ENCODE data around the gene RNF157.
A peak's percentile ranks its signal among the peaks of the same experiment; 100 is the strongest.

Gene RNF157

DNA sequence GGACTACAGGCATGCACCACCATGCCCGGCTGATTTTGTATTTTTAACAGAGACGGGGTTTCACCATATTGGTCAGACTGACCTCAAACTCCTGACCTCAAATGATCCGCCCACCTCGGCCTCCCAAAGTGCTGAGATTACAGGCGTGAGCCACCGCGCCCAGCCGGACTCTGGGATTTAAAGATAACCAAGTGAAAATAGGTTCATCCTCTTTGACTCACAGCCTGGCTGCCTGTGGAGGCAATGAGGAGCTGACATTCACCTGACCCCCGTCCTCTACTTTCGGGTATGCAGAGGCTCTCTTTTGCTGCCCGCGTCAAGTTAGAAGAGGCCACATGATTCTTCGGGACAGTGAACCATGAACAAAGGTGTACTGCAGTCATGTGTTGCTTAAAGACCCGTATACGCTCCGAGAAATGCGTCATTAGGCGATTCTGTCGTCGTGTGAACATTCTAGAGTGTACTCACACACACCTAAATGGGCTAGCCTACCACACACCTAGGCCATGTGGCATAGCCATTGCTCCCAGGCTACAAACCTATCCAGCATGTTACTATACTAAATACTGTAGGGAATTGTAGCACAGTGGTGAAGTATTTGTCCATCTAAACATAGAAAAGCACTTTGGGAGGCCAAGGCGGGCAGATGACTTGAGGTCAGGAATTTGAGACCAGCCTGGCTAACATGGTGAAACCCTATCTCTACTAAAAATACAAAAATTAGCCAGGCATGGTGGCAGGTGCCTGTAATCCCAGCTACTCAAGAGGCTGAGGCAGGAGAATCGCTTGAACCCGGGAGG is 12.9 kb upstream of the RNF157 start:
- DNase-seq, result peak; percentile 59

DNA sequence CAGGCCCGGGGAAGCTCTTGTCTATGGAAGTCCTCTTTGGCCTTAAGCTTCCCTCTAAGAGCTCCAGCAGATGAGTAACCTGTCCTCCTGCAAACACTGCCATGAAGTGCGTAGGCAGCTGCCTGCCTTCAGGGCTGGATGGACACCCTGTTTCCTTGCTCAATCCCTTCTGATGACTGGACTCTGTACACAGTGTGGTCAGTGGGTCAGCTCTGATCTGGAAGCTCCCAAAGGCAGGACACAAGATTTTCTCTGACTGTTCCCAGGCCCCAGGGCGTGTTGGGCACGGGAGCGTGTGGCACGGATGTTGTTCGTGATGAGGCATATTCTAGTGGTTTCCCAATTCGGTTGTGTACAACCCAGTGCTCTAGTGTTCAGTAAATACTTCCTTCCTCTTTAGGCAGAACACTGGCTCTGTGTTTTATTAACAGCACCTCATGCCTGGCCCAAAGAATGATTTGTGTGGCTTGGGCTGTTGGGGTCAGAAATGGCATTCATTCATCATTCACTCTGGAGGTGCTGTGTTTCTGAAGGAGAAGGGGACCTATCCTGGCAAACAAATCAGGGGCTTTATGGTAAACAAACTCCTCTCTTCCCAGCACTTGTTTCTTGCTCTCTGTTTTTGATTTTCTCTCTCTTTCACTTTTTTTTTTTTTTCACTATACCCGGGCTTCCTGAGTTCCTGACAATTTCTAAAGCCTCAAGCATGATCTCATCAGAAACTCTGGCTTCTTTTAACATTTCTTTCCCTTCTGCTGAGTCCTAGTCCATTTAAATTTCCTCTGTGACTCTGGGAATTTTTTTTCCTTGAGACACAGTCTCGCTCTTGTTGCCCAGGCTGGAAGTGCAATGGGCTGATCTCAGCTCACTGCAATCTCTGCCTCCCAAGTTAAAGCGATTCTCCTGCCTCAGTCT is 12.0 kb upstream of the RNF157 start:
- peak; percentile 71 for DNase-seq

DNA sequence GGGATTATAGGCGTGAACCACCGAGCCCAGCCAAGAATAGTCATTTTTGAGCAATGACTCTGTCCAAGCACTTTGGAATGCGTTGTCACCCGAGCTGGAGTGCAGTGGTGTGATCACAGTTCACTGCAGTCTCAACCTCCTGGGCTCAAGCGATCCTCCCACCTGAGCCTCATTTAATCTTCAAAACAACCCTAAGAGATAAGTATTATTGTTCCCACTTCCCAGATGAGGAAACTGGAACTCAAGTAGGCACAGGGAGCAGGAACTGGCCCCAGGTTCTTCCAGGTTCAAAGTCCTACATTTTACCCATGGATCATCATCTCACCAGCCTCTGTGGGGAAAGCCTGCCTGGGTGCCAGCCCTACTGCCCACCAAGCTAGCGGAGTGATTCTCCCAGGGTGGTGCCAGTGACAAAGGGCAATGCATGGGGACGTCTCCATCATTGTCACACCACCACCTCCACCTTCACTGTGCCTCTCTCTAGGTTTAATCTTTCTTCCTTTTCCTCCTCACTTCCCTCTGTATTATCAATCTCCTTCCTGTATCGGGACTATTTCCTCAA is 11.3 kb upstream of the RNF157 start:
- peak; percentile 31 for DNase-seq

DNA sequence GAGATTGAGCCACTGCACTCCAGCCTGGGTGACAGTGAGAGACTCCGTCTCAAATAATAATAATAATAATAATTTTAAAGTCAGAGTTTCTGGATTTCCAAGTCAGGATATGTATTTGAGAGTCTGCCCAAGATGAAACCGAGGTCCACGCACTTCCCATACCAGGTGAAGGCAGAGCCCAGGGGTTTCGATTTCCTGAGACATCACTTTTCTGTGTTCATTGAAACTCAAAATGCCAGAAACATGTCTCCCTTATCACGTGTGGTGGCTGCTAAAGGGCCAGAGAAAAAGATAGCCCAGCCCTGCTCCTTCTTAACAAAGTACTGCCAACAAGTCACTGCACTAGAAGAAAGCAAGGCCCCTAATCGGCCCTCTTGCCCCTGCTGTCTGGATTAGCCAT is 9.8 kb upstream of the RNF157 start:
- DNase-seq, result no peak

DNA sequence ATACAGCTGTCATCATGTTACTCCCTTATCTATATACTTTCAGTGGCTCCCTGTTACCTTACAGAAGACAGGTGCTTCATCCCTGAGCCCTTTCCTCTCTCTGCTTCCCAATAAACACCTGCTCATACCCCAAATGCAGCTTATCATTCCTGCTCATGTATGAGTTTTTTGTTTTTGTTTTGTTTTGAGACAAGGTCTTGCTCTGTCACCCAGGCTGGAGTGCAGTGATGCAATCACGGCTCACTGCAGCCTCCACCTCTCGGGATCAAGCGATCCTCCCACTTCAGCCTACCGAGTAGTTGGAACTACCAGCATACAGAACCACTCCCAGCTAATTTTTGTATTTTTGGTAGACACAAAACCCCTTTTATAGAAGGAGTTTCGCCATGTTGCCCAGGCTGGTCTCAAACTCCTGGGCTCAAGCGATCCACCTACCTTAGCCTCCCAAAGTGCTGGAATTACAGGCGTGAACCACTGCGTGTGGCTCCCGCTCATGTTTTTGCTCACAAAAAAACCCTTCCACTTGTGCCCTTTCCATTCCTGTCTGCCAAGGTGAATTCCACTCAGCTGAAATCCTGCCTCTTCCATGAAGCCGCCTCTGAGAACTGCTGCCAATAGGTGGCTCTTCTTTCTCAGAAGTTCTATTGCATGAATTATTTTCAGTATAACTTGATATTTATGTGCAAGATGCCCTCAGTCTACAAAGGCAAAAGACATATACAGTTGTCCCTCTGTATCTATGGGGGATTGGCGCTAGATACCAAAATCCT is 7.9 kb upstream of the RNF157 start:
- peak; percentile 10 for DNase-seq

DNA sequence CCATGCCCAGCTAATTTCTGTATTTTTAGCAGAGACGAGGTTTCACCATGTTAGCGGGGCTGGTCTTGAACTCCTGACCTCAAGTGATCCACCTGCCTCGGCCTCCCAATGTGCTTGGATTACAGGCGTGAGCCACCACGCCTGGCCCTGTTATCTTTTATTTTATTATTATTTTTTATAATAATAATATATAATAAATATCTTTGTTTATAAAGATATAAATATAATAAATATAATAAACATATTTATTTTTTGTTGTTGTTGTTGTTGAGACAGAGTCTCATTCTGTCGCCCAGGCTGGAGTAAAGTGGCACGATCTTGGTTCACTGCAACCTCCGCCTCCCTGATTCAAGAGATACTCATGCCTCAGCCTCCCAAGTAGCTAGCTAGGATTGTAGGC is 7.0 kb upstream of the RNF157 start:
- peak; percentile 9 for DNase-seq

DNA sequence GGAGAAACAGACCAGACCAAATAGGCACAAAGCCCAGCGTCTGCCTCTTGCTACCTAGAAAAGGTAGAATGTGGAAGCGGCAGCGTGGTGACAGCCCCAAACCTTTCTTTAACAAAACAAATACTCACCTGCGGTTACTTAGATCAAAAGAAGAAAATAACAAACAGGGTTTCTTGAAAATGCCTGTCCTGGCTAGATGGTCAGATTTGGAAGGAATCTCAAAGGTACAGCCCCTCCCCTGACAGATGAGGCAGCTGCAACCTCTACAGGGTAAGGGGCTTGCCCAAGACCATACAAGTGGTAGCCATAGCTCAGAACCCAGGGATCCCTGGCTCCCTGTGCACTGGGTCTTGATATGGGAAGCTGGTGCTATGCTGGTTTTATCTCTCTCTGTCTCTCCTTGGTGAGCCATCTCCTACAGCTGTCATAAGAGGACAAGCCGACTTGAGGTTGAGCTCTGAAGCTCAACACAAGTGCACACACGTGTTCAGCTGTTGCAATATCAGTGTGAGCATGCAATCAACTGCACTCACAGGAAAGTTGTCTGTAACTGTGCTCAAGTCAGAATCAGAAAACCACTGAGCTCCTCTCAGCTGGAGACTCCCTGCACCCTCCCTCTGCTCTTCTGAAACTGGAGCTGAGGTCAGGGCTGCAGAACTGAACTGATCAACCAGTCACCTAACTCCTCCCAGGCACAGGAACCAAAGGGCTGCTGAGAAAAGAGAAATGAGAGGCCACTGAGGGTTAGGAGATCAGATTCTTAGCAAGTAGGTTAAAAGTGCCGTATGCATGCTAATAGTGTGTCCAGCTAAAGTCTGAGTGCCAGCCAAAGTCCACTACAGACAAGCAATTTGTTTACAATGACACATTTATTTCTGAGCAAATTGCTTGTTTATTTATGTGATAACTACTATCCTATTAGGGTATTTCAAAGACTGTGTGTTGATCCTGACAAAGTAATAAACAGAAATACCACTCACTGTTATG is 6.1 kb upstream of the RNF157 start:
- peak; percentile 77 for DNase-seq

DNA sequence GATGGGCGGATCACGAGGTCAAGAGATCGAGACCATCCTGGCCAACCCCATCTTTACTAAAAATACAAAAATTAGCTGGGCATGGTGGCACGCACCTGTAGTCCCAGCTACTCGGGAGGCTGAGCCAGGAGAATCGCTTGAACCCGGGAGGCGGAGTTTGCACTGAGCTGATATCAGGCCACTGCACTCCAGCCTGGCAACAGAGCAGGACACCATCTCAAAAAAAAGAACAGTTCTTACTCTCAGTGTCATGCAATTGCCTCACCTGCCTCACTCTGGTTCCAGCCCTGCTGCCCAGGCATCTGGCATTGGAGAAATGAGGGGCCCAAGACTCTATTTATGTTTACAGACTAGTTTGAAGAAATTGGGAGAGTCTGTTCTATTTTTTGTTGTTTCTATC is 4.4 kb upstream of the RNF157 start:
- DNase-seq, result peak; percentile 22

DNA sequence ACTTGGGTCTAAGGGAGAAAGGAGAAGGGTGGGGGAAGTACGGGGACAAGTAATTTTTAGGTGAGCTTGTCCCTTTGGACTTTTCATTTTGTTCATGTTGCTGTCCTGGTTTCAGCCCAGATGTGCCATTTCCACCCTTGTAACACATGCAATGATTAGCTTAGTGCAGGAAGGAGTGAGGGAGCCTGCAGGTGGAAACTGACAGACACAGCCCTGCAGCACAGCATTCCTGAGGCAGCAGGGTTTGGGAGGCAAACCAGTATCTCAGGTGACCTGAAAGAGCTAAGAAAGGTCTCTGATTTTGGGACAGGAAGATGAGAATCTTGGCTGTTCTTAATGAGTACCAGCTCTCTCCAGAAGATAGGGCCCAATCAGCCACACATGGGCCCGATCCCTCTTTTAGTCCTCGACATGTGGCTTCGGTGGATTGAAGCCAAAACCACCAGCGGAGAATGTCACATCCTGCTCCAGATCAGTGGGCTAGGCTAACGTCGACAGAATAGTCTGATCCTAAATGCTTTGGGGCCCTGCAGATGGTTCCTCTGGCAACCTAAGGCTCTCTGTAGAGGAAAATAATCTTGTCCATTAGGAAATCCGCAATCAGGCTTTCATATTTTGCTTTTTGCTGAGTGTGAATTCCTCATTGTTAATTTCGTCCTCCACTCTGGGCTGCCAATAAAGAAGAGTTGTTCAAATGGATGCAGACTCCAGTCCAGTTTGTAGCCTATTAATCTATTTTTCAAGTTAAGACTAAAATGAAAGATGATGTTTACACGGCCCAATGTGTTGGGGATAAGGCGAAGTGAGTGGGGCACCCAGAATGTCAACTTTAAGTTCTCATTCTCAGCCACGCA is 3.8 kb upstream of the RNF157 start:
- peak; percentile 31 for DNase-seq

DNA sequence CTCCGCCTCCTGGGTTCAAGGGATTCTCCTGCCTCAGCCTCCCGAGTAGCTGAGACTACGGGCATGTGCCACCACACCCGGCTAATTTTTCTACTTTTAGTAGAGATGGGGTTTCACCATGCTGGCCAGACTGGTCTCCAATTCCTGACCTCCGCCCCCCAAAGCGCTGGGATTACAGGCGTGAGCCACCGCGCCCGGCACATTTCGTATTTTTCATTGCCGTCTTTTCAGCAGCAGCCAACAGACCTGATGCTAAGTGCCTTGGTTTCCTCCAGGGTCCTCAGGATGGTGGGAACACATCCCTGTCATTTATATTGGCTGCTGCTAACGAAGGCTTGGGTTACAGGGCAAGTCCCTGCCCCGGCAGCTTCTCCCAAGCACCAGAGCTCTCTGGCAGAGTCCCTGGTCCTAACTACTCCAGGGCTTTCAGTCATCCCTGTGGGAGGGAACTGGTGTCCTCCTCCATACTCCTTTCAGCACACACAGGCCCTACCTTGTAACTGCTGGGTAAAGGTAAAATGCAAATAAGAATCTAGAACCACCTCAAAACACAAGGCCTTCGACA is 1.5 kb upstream of the RNF157 start:
- peak; percentile 37 for DNase-seq

DNA sequence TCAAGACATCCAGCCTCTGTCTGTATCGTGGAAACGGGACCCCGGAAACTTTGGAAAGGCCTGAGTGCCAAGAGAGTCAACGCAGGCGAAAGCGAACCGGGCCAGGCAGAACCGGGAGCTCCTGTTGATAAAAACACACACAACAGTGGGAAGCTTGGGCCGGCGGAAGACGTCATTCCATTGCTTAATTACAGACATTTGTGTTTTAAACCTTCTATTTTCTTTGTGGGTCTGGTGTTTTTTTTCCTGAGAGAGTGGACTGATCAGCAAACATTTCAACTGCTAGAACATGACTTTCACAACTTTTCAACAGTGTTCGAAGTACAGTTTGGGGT is 878 bp upstream of the RNF157 start:
- peak; percentile 62 for DNase-seq

DNA sequence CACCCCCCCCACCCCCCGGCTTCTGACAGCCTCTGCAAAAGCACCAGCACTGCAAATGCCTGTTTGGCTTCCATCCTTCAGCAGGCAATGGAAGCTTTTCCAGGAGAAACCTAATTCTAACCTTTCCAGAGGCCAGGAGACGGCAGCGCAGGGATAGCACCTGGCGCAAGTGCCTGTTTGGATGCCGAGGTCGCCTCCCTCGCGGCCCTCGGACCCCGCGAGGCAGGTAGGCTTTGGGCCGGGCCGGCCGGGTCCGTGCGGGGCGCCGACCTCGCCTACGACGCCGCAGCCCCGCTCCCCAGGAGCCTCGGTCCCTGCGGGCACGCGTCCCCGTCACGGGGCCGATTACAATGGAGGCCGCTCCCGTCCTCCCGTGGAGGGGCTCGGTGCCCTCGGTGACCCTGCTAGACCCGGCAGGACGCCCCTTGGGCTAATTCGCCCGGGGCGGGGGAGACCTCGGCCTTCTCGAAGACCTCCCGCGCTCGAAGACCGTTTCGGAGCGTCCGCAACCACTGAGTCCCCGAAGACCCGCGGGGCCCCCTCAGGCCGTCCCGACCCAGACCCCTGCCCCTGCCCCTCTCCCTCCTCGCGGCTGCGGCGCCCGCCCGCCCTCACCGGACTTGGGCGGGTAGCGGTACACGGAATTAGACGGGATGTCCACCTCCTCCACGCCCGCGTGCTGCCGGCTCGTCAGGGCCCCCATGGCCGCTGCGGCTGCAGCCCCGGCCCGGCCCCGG is 587 bp downstream of the RNF157 start:
- peak; percentile 64 for DNase-seq

DNA sequence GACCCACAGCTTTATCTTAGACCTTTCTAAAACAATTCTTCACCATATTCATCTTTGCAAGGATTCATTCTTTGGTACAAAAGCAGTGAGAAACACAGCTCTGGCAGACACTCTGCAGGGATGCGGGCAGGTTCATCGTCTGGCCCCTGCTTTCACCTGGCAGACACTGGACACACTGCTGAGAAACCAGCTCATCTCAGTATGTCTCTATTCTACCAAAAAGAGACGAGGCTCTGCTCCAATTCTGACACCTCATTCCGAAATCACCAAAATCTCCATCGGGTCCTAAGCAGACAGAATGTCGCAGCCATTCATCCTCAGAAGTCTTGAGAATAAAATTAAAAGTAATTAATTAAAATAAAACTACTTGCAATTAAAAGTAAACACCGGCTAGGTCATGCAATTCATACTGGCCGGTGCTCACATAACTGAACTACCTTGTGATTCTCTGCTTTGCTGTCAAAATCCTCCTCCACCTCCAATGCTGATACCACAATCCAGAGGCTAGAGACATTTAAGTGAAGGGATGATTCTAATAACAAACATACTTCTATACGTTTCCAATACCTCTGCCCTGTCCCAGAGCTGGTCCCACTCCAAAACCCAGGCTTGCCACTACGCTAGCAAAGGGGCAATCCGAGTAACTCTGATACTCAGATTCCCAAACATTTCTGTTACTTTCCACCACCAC is 1.3 kb downstream of the RNF157 start:
- DNase-seq, result peak; percentile 56

DNA sequence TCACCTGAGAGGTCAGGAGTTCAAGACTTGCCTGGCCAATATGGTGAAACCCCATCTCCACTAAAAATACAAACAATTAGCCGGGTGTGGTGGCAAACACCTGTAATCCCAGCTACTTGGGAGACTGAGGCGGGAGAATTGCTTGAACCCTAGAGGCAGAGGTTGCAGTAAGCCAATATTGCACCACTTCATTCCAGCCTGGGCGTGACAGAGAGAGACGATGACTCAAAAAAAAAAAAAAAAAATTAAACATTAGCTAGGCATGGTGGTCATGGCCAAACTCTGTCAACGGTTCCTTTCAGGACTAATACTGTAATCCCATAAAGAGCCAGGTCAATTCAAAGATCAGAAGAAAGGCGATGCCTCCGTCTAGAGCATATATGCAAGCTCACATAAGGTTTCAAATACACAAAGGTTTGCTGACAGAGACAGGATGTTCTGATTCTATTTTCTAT is 2.4 kb downstream of the RNF157 start:
- no peak for DNase-seq

DNA sequence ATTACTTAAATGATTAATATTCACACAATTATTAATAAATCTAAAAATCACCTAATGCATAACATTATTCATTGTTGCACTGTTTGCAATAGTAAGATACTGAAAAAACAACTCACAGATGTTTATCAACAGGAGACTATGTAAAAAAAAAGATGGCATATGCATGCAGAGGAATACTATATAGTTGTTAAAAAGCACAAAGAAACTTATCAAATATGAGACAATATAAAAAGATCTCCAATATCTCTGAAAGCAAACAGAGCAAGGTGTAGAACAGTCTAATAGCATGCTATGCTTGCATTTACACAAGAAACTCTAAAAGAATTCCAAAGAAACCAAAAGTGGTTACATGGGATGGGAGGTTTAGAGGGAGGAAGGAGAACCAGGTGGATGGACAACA is 3.7 kb downstream of the RNF157 start:
- no peak for DNase-seq

DNA sequence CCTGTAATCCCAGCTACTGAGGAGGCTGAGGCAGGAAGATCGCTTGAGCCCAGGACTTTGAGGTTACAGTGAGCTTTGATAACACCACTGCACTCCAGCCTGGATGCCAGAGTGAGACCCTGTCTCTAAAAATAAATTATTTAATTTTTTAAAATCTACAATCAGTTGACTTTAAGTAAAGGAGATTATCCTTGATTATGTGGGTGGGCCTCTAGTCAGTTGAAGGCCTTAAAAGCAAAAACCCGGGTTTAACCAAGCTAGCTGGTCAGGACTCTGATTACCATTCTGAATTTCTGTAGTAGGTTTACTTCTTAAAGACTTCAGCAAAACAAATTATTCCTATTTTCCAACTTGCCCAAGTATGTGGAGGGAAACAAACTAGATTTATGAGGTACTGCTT is 4.4 kb downstream of the RNF157 start:
- DNase-seq, result no peak

DNA sequence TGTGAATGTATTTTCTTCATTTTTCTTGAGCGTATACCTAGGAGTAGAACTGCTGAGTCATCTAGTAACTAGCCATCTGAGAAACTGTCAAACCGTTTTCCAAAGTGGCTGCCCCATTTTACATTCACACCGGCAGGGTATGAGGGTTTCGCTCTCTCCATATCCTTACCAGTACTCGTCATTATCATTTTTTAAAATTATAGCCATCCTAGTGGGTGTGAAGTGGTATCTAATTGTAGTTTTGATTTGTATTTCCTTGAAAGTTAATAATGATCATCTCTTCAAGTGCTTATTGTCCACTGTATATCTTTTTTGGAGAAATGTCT is 6.0 kb downstream of the RNF157 start:
- peak; percentile 56 for DNase-seq

DNA sequence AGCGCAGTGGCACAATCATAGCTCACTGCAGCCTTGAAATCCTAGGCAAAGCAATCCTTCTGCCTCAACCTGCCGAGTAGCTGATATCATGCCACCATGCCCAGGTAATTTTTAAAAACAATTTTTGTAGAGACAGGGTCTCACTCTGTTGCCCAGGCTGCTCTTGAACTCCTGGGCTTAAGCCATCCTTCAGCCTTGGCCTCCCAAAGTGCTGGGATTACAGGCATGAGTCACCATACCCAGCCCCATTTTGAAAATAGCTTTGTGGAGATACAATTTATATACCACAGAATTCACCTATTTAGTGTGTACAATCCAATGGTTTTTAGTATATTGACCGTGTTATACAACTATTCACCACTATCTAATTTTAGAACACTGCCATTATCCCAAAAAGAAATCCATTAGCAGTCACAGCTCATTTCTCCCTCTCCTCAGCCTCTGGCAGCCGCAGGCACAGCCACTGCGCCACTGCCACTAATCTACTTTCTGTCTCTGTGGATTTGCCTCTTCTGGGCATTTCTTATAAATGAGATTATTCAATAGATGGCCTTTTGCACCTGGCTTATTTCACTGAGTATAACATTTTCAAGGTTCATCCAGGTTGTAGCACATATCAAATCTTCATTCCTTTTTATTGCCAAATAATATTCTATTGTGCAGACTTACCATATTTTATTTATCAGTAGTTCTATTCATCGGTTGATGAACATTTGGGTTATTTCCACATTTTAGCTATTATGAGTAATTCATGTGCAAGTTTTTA is 6.5 kb downstream of the RNF157 start:
- DNase-seq, result peak; percentile 9
